ENCODE results near the gene KIF16B. TPM values are rescaled to one million over a fixed set of nuclear protein-coding genes. Genes with fewer than 3 reads are reported as not detected.
"Not testable (repeated sequence)": the region's sequence is repeated elsewhere in the genome, so short reads cannot be mapped to it uniquely, and the experiment has no call there.

KIF16B gene
- total and polyA plus RNA-seq, 4 experiments from 2014 or later: 3.2 to 12.0 (median 10.0) TPM

GRCh38 chr20:16526433-16527380 lies 46.5 kb downstream of the KIF16B start:
- no peak for DNase-seq
- H3K27ac Mint-ChIP-seq: no peak overlapping the region
- H3K9me3 Mint-ChIP-seq: peaks cover 0 to 16% (median 3%) of the 10 kb centered on the region in 8 donors
- H3K4me1 Mint-ChIP-seq: peaks cover 0 to 1% (median 0%) of the 10 kb centered on the region in 4 donors
- POLR2A ChIA-PET (ENCODE audit: partially characterized antibody): no interaction called here
- Histone ChIP-seq H3K27ac (ENCODE audit: low read depth, low read length) (no peak overlapping the region), H3K27me3 (ENCODE audit: insufficient read depth, low read length) (no peaks in the 10 kb centered on the region), H3K9me3 (ENCODE audit: control insufficient read depth in 1 of 2, low read length in 2 of 2) (no peaks in the 10 kb centered on the region), H3K4me1 (ENCODE audit: insufficient read depth, low read length) (no peaks in the 10 kb centered on the region), H3K4me3 (ENCODE audit: low read length in 2 of 2) (no peak overlapping the region), H3K36me3 (ENCODE audit: insufficient read depth, low read length) (no peaks in the 10 kb centered on the region)
- intact Hi-C loops (cut with micrococcal nuclease): no loop called here
- CTCF ChIA-PET (ENCODE audit: partially characterized antibody): interaction anchor here (1.2 kb wide), 1 partner anchor 9 kb away, joined by 3 read pairs; no protein-coding TSS in a partner anchor
- peak overlapping the region in 1 of 8 donors; percentile 47 for H3K4me3 Mint-ChIP-seq
- H3K27me3 Mint-ChIP-seq: no peaks in the 10 kb centered on the region
- H3K36me3 Mint-ChIP-seq: peaks cover 51 to 57% of the 10 kb centered on the region in 2 donors

- H3K27ac ChIP-seq (ENCODE audit: low read depth, low read length); H3K4me1 ChIP-seq (ENCODE audit: insufficient read depth, low read length); H3K9me3 ChIP-seq (ENCODE audit: control insufficient read depth in 1 of 2, low read length in 2 of 2); H3K36me3 ChIP-seq (ENCODE audit: insufficient read depth, low read length); H3K4me3 Mint-ChIP-seq; POLR2A ChIA-PET (ENCODE audit: partially characterized antibody); H3K4me1 Mint-ChIP-seq; H3K4me3 ChIP-seq (ENCODE audit: low read length in 2 of 2); H3K27me3 Mint-ChIP-seq; H3K27ac Mint-ChIP-seq; intact Hi-C loops (cut with micrococcal nuclease); H3K27me3 ChIP-seq (ENCODE audit: insufficient read depth, low read length); DNase-seq: not testable (repeated sequence)
- Mint-ChIP-seq H3K9me3 (peaks cover 0 to 18% (median 3%) of the 10 kb centered on the region in 8 donors), H3K36me3 (peaks cover 55 to 63% of the 10 kb centered on the region in 2 donors)
- CTCF ChIA-PET (ENCODE audit: partially characterized antibody): interaction anchor here (0.8 to 1.5 kb wide), 2 partner anchors 10 to 239 kb away, joined by 3 to 4 read pairs; no protein-coding TSS in a partner anchor
Measured at GRCh38 chr20:16522651-16523050, 50.6 kb downstream of the KIF16B start.

GRCh38 chr20:16520154-16520553 lies 53.1 kb downstream of the KIF16B start:
- peaks cover 44 to 48% of the 10 kb centered on the region in 2 donors for H3K36me3 Mint-ChIP-seq
- H3K27ac Mint-ChIP-seq: no peak overlapping the region
- peaks cover 0 to 11% (median 0%) of the 10 kb centered on the region in 8 donors for H3K9me3 Mint-ChIP-seq
- no peaks in the 10 kb centered on the region for H3K4me1 ChIP-seq (ENCODE audit: insufficient read depth, low read length)
- no peaks in the 10 kb centered on the region for H3K27me3 Mint-ChIP-seq
- CTCF ChIA-PET (ENCODE audit: partially characterized antibody): interaction anchor here (1.2 to 2.0 kb wide), 2 partner anchors 12 to 240 kb away, joined by 3 to 5 read pairs; no protein-coding TSS in a partner anchor
- no peak for DNase-seq
- no peak overlapping the region for H3K4me3 Mint-ChIP-seq
- no peak overlapping the region for H3K4me3 ChIP-seq (ENCODE audit: low read length in 2 of 2)
- intact Hi-C loops (cut with micrococcal nuclease): no loop called here
- POLR2A ChIA-PET (ENCODE audit: partially characterized antibody): no interaction called here
- no peak overlapping the region for H3K27ac ChIP-seq (ENCODE audit: low read depth, low read length)
- no peaks in the 10 kb centered on the region for H3K9me3 ChIP-seq (ENCODE audit: control insufficient read depth in 1 of 2, low read length in 2 of 2)
- H3K36me3 ChIP-seq (ENCODE audit: insufficient read depth, low read length): no peaks in the 10 kb centered on the region
- no peaks in the 10 kb centered on the region for H3K27me3 ChIP-seq (ENCODE audit: insufficient read depth, low read length)
- peaks cover 0 to 2% (median 0%) of the 10 kb centered on the region in 4 donors for H3K4me1 Mint-ChIP-seq

- H3K36me3 Mint-ChIP-seq: peaks cover 40 to 44% of the 10 kb centered on the region in 2 donors
- H3K27me3 Mint-ChIP-seq; H3K4me3 Mint-ChIP-seq; POLR2A ChIA-PET (ENCODE audit: partially characterized antibody); H3K27ac ChIP-seq (ENCODE audit: low read depth, low read length); H3K36me3 ChIP-seq (ENCODE audit: insufficient read depth, low read length); H3K9me3 ChIP-seq (ENCODE audit: control insufficient read depth in 1 of 2, low read length in 2 of 2); intact Hi-C loops (cut with micrococcal nuclease); H3K4me1 ChIP-seq (ENCODE audit: insufficient read depth, low read length); H3K27me3 ChIP-seq (ENCODE audit: insufficient read depth, low read length); H3K4me3 ChIP-seq (ENCODE audit: low read length in 2 of 2); H3K27ac Mint-ChIP-seq; H3K4me1 Mint-ChIP-seq; H3K9me3 Mint-ChIP-seq; DNase-seq: not testable (repeated sequence)
- CTCF ChIA-PET (ENCODE audit: partially characterized antibody): interaction anchor here (1.2 to 4.6 kb wide), 2 partner anchors 12 to 242 kb away, joined by 3 to 19 read pairs; no protein-coding TSS in a partner anchor
Measured at GRCh38 chr20:16519673-16520072, 53.6 kb downstream of the KIF16B start.

- H3K27me3 ChIP-seq (ENCODE audit: insufficient read depth, low read length): no peaks in the 10 kb centered on the region
- DNase-seq: no peak
- intact Hi-C loops (cut with micrococcal nuclease): no loop called here
- Mint-ChIP-seq H3K4me1 (peaks cover 0 to 2% (median 0%) of the 10 kb centered on the region in 4 donors), H3K27ac (peak overlapping the region in 1 of 7 donors; percentile 42), H3K36me3 (peaks cover 35 to 41% of the 10 kb centered on the region in 2 donors), H3K27me3 (no peaks in the 10 kb centered on the region), H3K9me3 (peaks cover 0 to 7% (median 0%) of the 10 kb centered on the region in 8 donors), H3K4me3 (no peak overlapping the region)
- no peaks in the 10 kb centered on the region for H3K9me3 ChIP-seq (ENCODE audit: control insufficient read depth in 1 of 2, low read length in 2 of 2)
- no peaks in the 10 kb centered on the region for H3K4me1 ChIP-seq (ENCODE audit: insufficient read depth, low read length)
- no peak overlapping the region for H3K4me3 ChIP-seq (ENCODE audit: low read length in 2 of 2)
- POLR2A ChIA-PET (ENCODE audit: partially characterized antibody): no interaction called here
- CTCF ChIA-PET (ENCODE audit: partially characterized antibody): interaction anchor here (1.2 to 4.6 kb wide), 2 partner anchors 241 to 243 kb away, joined by 4 to 19 read pairs; no protein-coding TSS in a partner anchor
- no peaks in the 10 kb centered on the region for H3K36me3 ChIP-seq (ENCODE audit: insufficient read depth, low read length)
- no peak overlapping the region for H3K27ac ChIP-seq (ENCODE audit: low read depth, low read length)
Measured at GRCh38 chr20:16518784-16519084, 54.5 kb downstream of the KIF16B start.

GRCh38 chr20:16517946-16518783 lies 55.1 kb downstream of the KIF16B start:
- Histone ChIP-seq H3K36me3 (ENCODE audit: insufficient read depth, low read length) (no peaks in the 10 kb centered on the region), H3K4me1 (ENCODE audit: insufficient read depth, low read length) (no peaks in the 10 kb centered on the region), H3K27me3 (ENCODE audit: insufficient read depth, low read length) (no peaks in the 10 kb centered on the region), H3K9me3 (ENCODE audit: control insufficient read depth in 1 of 2, low read length in 2 of 2) (no peaks in the 10 kb centered on the region), H3K27ac (ENCODE audit: low read depth, low read length) (no peak overlapping the region), H3K4me3 (ENCODE audit: low read length in 2 of 2) (no peak overlapping the region)
- peaks cover 0 to 5% (median 0%) of the 10 kb centered on the region in 8 donors for H3K9me3 Mint-ChIP-seq
- DNase-seq: peak in 4 of 5 donors; percentile 7 to 21 (median 8)
- peaks cover 0 to 2% (median 0%) of the 10 kb centered on the region in 4 donors for H3K4me1 Mint-ChIP-seq
- intact Hi-C loops (cut with micrococcal nuclease): no loop called here
- peaks cover 32 to 39% of the 10 kb centered on the region in 2 donors for H3K36me3 Mint-ChIP-seq
- no peak overlapping the region for H3K4me3 Mint-ChIP-seq
- no peaks in the 10 kb centered on the region for H3K27me3 Mint-ChIP-seq
- H3K27ac Mint-ChIP-seq: no peak overlapping the region
- POLR2A ChIA-PET (ENCODE audit: partially characterized antibody): no interaction called here
- CTCF ChIA-PET (ENCODE audit: partially characterized antibody): interaction anchor here (0.8 to 4.6 kb wide), 4 partner anchors 9 to 243 kb away, joined by 3 to 19 read pairs (median 4); no protein-coding TSS in a partner anchor
